ENCODE data around the gene ALKBH4.
"Not testable (repeated sequence)": the region's sequence is repeated elsewhere in the genome, so short reads cannot be mapped to it uniquely, and the experiment has no call there.

The ALKBH4 gene

DNA sequence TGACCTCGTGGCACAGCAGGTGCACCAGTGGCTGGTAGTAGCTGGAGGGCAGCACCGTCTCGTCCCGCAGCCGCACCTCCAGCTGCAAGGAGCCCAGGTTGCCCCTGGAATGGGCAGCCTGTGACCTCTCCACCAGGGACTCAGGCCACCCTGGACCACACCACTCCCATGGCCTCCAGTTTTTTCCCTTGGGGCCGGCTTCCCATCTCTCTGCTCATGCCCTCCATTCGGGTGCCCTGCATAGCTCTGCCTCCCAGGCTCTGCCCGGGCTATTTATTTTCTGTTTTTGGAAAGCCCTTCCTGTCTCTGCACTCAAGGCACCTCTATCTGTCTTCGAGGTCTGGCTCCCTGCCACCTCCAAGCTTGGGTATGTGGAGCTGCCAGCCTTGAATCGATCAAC lies 32.2 kb upstream of the ALKBH4 start:
- H3K4me3 ChIP-seq (ENCODE audit: low read depth in 1 of 2, low read length in 2 of 2); H3K27ac ChIP-seq (ENCODE audit: low read depth, low read length); H3K9ac ChIP-seq (ENCODE audit: low read depth in 1 of 2, low read length in 2 of 2); H3K36me3 ChIP-seq (ENCODE audit: control insufficient read depth in 1 of 2, insufficient read depth in 2 of 2, low read length in 2 of 2); H3K4me1 ChIP-seq (ENCODE audit: control insufficient read depth in 1 of 2, insufficient read depth in 2 of 2, low read length in 2 of 2); H3K27me3 ChIP-seq (ENCODE audit: control insufficient read depth in 1 of 2, insufficient read depth in 2 of 2, low read length in 2 of 2); H3K9me3 ChIP-seq (ENCODE audit: control insufficient read depth in 1 of 2, low read length in 2 of 2): not testable (repeated sequence)

- not testable (repeated sequence) for H3K9ac ChIP-seq (ENCODE audit: low read depth in 1 of 2, low read length in 2 of 2); H3K4me1 ChIP-seq (ENCODE audit: control insufficient read depth in 1 of 2, insufficient read depth in 2 of 2, low read length in 2 of 2); H3K27ac ChIP-seq (ENCODE audit: low read depth, low read length); H3K36me3 ChIP-seq (ENCODE audit: control insufficient read depth in 1 of 2, insufficient read depth in 2 of 2, low read length in 2 of 2); H3K4me3 ChIP-seq (ENCODE audit: low read depth in 1 of 2, low read length in 2 of 2); H3K27me3 ChIP-seq (ENCODE audit: control insufficient read depth in 1 of 2, insufficient read depth in 2 of 2, low read length in 2 of 2); H3K9me3 ChIP-seq (ENCODE audit: control insufficient read depth in 1 of 2, low read length in 2 of 2)
Measured at GRCh38 chr7:102494473-102495149, 29.9 kb upstream of the ALKBH4 start.

DNA sequence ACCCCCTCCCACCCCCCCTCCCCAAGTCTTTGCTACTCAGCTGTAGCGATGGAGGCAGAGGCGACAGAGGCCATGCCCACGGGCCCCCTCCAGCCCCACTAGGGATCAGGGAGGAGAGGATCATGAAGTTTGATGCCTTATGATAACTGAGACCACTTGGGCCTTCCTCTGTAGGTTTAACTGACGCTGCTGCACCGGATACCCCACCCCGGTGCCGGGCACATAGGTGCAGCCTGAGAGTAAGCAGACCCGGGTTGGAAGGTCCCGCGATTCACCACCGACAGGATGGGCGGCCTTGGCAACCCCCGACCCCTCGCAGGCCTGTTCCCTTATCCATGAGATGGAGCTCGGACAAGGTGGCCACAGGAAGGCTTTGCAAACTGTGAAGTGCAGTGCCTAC lies 29.4 kb upstream of the ALKBH4 start:
- not testable (repeated sequence) for H3K27ac ChIP-seq (ENCODE audit: low read depth, low read length); H3K4me3 ChIP-seq (ENCODE audit: low read depth in 1 of 2, low read length in 2 of 2); H3K9me3 ChIP-seq (ENCODE audit: control insufficient read depth in 1 of 2, low read length in 2 of 2)

DNA sequence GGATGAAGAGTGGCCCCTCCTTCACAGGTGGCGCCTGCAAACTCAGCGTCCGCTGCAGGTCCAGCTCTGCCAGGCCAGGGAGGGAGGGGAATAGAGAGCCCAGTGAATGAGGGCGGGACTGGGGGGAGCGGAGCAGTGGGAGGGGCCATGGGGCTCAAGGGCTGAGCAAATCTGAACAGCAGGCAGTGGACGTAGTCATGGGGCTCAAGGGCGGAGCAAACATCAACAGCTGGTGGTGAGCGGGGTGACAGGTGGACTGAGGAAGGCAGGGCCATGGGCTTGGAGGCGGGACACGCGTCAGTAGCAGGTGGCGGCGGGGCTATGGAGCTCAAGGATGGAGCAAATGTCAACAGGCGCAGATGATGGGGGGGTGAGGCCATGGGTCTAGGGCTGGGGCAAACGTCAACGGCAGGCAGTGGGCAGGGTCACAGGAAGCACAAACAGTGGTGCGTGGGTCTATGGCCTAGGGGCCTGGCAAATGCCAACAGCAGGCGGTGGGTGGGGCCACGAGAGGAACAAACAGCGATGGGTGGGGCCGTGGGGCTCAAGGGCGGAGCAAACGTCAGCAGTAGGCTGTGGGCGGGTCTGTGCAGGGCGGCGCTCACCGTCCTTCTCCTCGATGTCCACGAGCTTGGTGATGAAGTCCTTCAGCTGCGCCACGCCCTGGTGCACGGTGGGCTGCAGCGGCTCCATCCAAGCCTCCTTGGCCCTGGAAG lies 28.7 kb upstream of the ALKBH4 start:
- not testable (repeated sequence) for H3K9ac ChIP-seq (ENCODE audit: low read depth in 1 of 2, low read length in 2 of 2); H3K9me3 ChIP-seq (ENCODE audit: control insufficient read depth in 1 of 2, low read length in 2 of 2); H3K36me3 ChIP-seq (ENCODE audit: control insufficient read depth in 1 of 2, insufficient read depth in 2 of 2, low read length in 2 of 2); H3K4me1 ChIP-seq (ENCODE audit: control insufficient read depth in 1 of 2, insufficient read depth in 2 of 2, low read length in 2 of 2); H3K27me3 ChIP-seq (ENCODE audit: control insufficient read depth in 1 of 2, insufficient read depth in 2 of 2, low read length in 2 of 2); H3K27ac ChIP-seq (ENCODE audit: low read depth, low read length); H3K4me3 ChIP-seq (ENCODE audit: low read depth in 1 of 2, low read length in 2 of 2)

More for the DNA sequence above, 29.4 kb upstream of the ALKBH4 start:
- H3K36me3 ChIP-seq (ENCODE audit: control insufficient read depth in 1 of 2, insufficient read depth in 2 of 2, low read length in 2 of 2); H3K9ac ChIP-seq (ENCODE audit: low read depth in 1 of 2, low read length in 2 of 2); H3K27me3 ChIP-seq (ENCODE audit: control insufficient read depth in 1 of 2, insufficient read depth in 2 of 2, low read length in 2 of 2); H3K4me1 ChIP-seq (ENCODE audit: control insufficient read depth in 1 of 2, insufficient read depth in 2 of 2, low read length in 2 of 2): not testable (repeated sequence)

- not testable (repeated sequence) for H3K9ac ChIP-seq (ENCODE audit: low read depth in 1 of 2, low read length in 2 of 2); H3K4me1 ChIP-seq (ENCODE audit: control insufficient read depth in 1 of 2, insufficient read depth in 2 of 2, low read length in 2 of 2); H3K9me3 ChIP-seq (ENCODE audit: control insufficient read depth in 1 of 2, low read length in 2 of 2); H3K27ac ChIP-seq (ENCODE audit: low read depth, low read length); H3K4me3 ChIP-seq (ENCODE audit: low read depth in 1 of 2, low read length in 2 of 2); H3K27me3 ChIP-seq (ENCODE audit: control insufficient read depth in 1 of 2, insufficient read depth in 2 of 2, low read length in 2 of 2); H3K36me3 ChIP-seq (ENCODE audit: control insufficient read depth in 1 of 2, insufficient read depth in 2 of 2, low read length in 2 of 2)
Measured at GRCh38 chr7:102490529-102491075, 25.9 kb upstream of the ALKBH4 start.

- H3K4me3 ChIP-seq (ENCODE audit: low read depth in 1 of 2, low read length in 2 of 2); H3K9me3 ChIP-seq (ENCODE audit: control insufficient read depth in 1 of 2, low read length in 2 of 2); H3K27ac ChIP-seq (ENCODE audit: low read depth, low read length); H3K27me3 ChIP-seq (ENCODE audit: control insufficient read depth in 1 of 2, insufficient read depth in 2 of 2, low read length in 2 of 2); H3K9ac ChIP-seq (ENCODE audit: low read depth in 1 of 2, low read length in 2 of 2); H3K4me1 ChIP-seq (ENCODE audit: control insufficient read depth in 1 of 2, insufficient read depth in 2 of 2, low read length in 2 of 2); H3K36me3 ChIP-seq (ENCODE audit: control insufficient read depth in 1 of 2, insufficient read depth in 2 of 2, low read length in 2 of 2): not testable (repeated sequence)
Measured at GRCh38 chr7:102484317-102484716, 19.7 kb upstream of the ALKBH4 start.

DNA sequence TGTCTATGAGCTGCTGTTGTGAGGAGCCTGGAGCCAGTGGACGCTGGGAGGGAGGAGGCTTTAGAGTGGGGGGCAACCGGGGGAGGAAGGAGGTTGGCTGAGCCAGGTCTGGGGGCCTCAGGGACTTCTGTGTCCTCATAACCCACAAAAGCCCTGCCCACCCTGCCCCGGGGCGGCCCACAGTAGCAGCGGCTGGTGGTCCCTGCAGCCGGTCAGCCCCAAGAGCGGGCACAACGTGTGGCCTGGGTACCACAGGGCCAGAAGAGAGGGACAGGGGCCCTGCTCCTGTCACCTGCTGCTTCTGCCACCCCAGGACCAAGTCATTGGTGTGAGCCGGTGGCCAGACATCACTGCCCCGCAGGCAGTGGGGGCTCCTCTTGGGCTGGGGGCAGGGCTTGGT lies 17.3 kb upstream of the ALKBH4 start:
- not testable (repeated sequence) for H3K4me3 ChIP-seq (ENCODE audit: low read depth in 1 of 2, low read length in 2 of 2); H3K27me3 ChIP-seq (ENCODE audit: control insufficient read depth in 1 of 2, insufficient read depth in 2 of 2, low read length in 2 of 2); H3K9ac ChIP-seq (ENCODE audit: low read depth in 1 of 2, low read length in 2 of 2); H3K36me3 ChIP-seq (ENCODE audit: control insufficient read depth in 1 of 2, insufficient read depth in 2 of 2, low read length in 2 of 2); H3K9me3 ChIP-seq (ENCODE audit: control insufficient read depth in 1 of 2, low read length in 2 of 2); H3K4me1 ChIP-seq (ENCODE audit: control insufficient read depth in 1 of 2, insufficient read depth in 2 of 2, low read length in 2 of 2); H3K27ac ChIP-seq (ENCODE audit: low read depth, low read length)

- H3K4me1 ChIP-seq (ENCODE audit: control insufficient read depth in 1 of 2, insufficient read depth in 2 of 2, low read length in 2 of 2); H3K27ac ChIP-seq (ENCODE audit: low read depth, low read length); H3K4me3 ChIP-seq (ENCODE audit: low read depth in 1 of 2, low read length in 2 of 2); H3K27me3 ChIP-seq (ENCODE audit: control insufficient read depth in 1 of 2, insufficient read depth in 2 of 2, low read length in 2 of 2); H3K36me3 ChIP-seq (ENCODE audit: control insufficient read depth in 1 of 2, insufficient read depth in 2 of 2, low read length in 2 of 2); H3K9ac ChIP-seq (ENCODE audit: low read depth in 1 of 2, low read length in 2 of 2); H3K9me3 ChIP-seq (ENCODE audit: control insufficient read depth in 1 of 2, low read length in 2 of 2): not testable (repeated sequence)
Measured at GRCh38 chr7:102479982-102480637, 15.4 kb upstream of the ALKBH4 start.

DNA sequence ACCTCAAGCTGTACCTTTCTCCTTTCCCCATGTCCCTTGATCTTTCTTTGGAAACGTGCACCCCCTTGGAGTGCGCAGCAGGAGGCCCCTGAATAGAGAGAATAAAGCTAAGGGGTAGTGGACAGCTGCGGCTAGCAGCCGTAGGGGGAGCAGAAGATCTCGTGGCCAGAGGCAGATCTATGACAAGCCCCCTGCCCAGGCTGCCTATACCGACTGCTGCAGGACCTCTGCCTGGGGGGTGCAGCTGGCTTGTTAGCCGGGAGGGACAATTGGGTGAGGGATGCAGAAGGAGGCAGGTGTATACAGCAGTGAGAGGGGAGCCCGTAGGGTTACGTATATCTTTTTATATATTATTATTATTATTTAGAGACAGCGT lies 14.5 kb upstream of the ALKBH4 start:
- H3K27me3 ChIP-seq (ENCODE audit: control insufficient read depth in 1 of 2, insufficient read depth in 2 of 2, low read length in 2 of 2); H3K4me1 ChIP-seq (ENCODE audit: control insufficient read depth in 1 of 2, insufficient read depth in 2 of 2, low read length in 2 of 2); H3K36me3 ChIP-seq (ENCODE audit: control insufficient read depth in 1 of 2, insufficient read depth in 2 of 2, low read length in 2 of 2); H3K27ac ChIP-seq (ENCODE audit: low read depth, low read length); H3K4me3 ChIP-seq (ENCODE audit: low read depth in 1 of 2, low read length in 2 of 2); H3K9me3 ChIP-seq (ENCODE audit: control insufficient read depth in 1 of 2, low read length in 2 of 2); H3K9ac ChIP-seq (ENCODE audit: low read depth in 1 of 2, low read length in 2 of 2): not testable (repeated sequence)

- not testable (repeated sequence) for H3K9me3 ChIP-seq (ENCODE audit: control insufficient read depth in 1 of 2, low read length in 2 of 2); H3K27me3 ChIP-seq (ENCODE audit: control insufficient read depth in 1 of 2, insufficient read depth in 2 of 2, low read length in 2 of 2); H3K4me3 ChIP-seq (ENCODE audit: low read depth in 1 of 2, low read length in 2 of 2); H3K27ac ChIP-seq (ENCODE audit: low read depth, low read length); H3K36me3 ChIP-seq (ENCODE audit: control insufficient read depth in 1 of 2, insufficient read depth in 2 of 2, low read length in 2 of 2); H3K4me1 ChIP-seq (ENCODE audit: control insufficient read depth in 1 of 2, insufficient read depth in 2 of 2, low read length in 2 of 2); H3K9ac ChIP-seq (ENCODE audit: low read depth in 1 of 2, low read length in 2 of 2)
Measured at GRCh38 chr7:102478314-102479208, 13.9 kb upstream of the ALKBH4 start, which contains the start of gene POLR2J. Gene POLR2J (minus strand): TSS chr7:102478922. CDS start chr7:102478860, 62 bp downstream.
